ENCODE measurements around the gene CNOT10. TPM values are rescaled to one million over a fixed set of nuclear protein-coding genes. Genes with fewer than 3 reads are reported as not detected.

Gene CNOT10, protein sequence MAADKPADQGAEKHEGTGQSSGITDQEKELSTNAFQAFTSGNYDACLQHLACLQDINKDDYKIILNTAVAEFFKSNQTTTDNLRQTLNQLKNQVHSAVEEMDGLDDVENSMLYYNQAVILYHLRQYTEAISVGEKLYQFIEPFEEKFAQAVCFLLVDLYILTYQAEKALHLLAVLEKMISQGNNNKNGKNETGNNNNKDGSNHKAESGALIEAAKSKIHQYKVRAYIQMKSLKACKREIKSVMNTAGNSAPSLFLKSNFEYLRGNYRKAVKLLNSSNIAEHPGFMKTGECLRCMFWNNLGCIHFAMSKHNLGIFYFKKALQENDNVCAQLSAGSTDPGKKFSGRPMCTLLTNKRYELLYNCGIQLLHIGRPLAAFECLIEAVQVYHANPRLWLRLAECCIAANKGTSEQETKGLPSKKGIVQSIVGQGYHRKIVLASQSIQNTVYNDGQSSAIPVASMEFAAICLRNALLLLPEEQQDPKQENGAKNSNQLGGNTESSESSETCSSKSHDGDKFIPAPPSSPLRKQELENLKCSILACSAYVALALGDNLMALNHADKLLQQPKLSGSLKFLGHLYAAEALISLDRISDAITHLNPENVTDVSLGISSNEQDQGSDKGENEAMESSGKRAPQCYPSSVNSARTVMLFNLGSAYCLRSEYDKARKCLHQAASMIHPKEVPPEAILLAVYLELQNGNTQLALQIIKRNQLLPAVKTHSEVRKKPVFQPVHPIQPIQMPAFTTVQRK
- total RNA-seq: 23.6 and 26.5 TPM in 2 replicates

DNA sequence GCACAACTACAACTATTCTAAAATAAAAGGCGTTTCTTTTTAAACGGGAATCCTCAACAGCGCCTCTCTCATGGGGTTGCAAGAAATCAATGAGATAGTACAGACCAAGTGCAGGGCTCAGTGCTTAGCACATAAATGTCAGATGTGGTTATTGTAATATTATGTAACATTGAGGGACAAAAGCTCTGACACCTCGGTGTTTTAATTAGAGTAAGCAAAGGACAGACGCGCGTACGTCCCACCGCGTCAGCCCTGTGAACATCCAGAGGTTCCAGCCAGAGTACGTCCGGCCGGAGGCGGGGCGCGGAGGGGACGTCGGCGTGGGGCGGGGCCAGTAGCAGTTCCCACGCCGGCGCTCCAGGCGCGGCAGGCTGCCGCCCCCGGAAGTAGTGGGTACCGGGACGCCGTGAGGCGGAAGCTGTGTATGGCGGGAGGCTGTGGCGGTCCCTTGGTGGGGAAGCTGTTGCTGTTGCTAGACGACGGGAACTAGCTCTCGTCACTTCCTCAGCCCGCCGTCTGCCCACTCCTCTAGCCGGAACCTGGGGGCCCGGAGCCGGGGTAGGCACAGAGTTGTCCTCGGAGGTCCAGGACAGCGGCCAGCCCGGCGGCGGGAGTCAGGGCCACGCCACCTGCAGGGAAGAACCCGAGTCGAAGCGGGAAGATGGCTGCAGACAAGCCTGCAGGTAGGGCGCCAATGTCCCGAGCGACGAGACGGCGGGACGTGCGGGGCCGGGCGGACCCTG is at the start of gene CNOT10:
Gene CNOT10, plus strand, starts transcription at position 389 of the 743 bp plus-strand sequence. Its CDS starts 273 bp downstream, at position 662.

DNA sequence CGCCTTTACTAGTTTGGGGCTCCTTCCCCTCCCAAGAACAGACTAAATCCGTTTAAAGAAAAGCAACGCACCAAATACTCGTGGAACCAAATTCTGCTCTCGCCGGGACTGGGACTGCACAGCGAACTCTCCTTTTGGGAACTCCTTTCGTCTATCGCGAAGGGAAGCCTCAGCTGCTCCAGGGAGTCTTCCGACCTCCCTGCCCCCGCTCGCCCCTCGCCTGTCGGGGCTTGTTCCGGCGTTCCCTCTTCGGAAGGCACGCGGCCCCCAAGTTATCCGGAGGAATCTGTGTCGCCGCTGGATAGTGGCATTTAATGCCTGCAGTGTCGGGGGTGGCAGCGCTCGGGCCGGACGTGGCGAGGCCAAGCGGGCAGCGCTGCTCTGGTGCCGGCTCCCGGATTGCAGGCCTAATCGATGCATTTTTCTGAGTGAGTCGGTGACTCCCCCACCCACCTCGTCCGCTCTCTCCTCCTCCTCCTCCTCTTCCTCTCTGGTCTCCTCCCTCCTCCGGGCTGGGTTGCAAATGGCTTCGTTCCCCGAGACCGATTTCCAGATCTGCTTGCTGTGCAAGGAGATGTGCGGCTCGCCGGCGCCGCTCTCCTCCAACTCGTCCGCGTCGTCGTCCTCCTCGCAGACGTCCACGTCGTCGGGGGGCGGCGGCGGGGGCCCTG is 132.7 kb downstream of the CNOT10 start, which contains the start of gene TRIM71:
Gene TRIM71, plus strand, starts transcription at position 440 of the 671 bp plus-strand sequence. Its CDS starts 84 bp downstream, at position 524.

Other genes starting within 250 kb of the CNOT10 start
- 75.4 and 97.7 TPM in 2 replicates for gene CMTM6, start 182.3 kb upstream of the CNOT10 start, total RNA-seq
- 29.3 and 33.0 TPM in 2 replicates for gene DYNC1LI1, start 114.3 kb upstream of the CNOT10 start, total RNA-seq
- gene TRIM71, start 132.8 kb downstream of the CNOT10 start, total RNA-seq: not detected in 2 replicates

Data from smooth muscle cell of the pulmonary artery (primary cell).